Measurements from ENCODE around the gene UROC1.

DNA sequence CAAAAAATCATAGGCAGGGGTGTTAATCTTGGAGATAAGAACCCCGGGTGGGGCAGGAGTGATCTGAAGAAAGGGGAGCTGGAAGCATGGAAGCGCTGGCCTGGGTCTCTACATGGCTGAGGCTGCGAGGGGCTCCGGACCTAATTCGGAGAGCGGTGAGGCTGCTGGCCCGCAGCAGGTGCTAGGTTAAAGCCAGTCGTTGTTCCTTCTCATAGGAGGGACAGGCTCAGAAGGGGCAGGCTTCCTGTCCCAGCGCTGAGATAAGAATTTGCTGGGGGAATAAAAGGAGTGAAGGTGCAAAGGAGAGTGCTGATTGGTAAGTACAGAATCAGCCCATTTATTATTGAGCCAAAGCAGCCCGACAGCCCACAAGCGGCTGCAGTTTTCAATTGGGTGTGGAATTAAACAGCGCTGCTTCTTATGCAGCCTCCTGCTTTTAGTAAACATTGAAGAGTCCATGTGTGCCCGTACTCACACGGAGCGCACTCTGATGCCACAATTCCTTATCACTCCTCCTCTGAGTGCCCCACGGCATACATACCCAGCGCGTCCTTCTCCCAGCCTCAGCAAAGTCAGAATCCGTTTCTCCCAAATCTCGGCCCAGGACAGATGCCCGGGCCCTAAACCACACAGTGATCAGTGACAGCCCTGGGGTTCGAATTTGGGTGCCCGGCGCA, 23.5 kb upstream of the UROC1 start:
- TF ChIP-seq POLR2AphosphoS5 (IDR thresholded peaks at IDR 0.05), result no peak
- TF ChIP-seq, protein P1, sequence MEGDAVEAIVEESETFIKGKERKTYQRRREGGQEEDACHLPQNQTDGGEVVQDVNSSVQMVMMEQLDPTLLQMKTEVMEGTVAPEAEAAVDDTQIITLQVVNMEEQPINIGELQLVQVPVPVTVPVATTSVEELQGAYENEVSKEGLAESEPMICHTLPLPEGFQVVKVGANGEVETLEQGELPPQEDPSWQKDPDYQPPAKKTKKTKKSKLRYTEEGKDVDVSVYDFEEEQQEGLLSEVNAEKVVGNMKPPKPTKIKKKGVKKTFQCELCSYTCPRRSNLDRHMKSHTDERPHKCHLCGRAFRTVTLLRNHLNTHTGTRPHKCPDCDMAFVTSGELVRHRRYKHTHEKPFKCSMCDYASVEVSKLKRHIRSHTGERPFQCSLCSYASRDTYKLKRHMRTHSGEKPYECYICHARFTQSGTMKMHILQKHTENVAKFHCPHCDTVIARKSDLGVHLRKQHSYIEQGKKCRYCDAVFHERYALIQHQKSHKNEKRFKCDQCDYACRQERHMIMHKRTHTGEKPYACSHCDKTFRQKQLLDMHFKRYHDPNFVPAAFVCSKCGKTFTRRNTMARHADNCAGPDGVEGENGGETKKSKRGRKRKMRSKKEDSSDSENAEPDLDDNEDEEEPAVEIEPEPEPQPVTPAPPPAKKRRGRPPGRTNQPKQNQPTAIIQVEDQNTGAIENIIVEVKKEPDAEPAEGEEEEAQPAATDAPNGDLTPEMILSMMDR (IDR thresholded peaks at IDR 0.05), result no peak

All from upper lobe of left lung (tissue), 4 donors.